Activated naive CD8-positive, alpha-beta T cell (primary cell): ENCODE measurements around the gene DCHS2.

Experiments
- H3K27ac Mint-ChIP-seq: one replicate; pipeline ENCODE4 v1.8.0; 2021; ENCODE audit warnings: mixed read lengths
- H3K27me3 Mint-ChIP-seq: one replicate; pipeline ENCODE4 v1.8.0; 2021; ENCODE audit warnings: mixed read lengths
- H3K36me3 Mint-ChIP-seq: one replicate; pipeline ENCODE4 v1.8.0; 2021; ENCODE audit warnings: mixed read lengths
- H3K4me1 Mint-ChIP-seq: one replicate; pipeline ENCODE4 v1.8.0; 2021; ENCODE audit warnings: low read depth, mixed read lengths
- H3K4me3 Mint-ChIP-seq: one replicate; pipeline ENCODE4 v1.8.0; 2021; ENCODE audit warnings: mild to moderate bottlenecking, mixed read lengths
- H3K9me3 Mint-ChIP-seq: one replicate; pipeline ENCODE4 v1.8.0; 2021; ENCODE audit warnings: low read depth, mixed read lengths

The DCHS2 gene

GRCh38 chr4:154348657-154349056, 142.9 kb downstream of the DCHS2 start:
- peaks cover 5% of the 10 kb centered on the region for H3K27me3 Mint-ChIP-seq
- H3K4me3 Mint-ChIP-seq = no peak overlapping the region
- H3K36me3 Mint-ChIP-seq = no peaks in the 10 kb centered on the region
- H3K27ac Mint-ChIP-seq = no peak overlapping the region
- H3K4me1 Mint-ChIP-seq = no peaks in the 10 kb centered on the region
- no peaks in the 10 kb centered on the region for H3K9me3 Mint-ChIP-seq

- Mint-ChIP-seq H3K4me1 (no peaks in the 10 kb centered on the region), H3K27me3 (peaks cover 8% of the 10 kb centered on the region), H3K9me3 (no peaks in the 10 kb centered on the region), H3K36me3 (no peaks in the 10 kb centered on the region), H3K27ac (no peak overlapping the region), H3K4me3 (no peak overlapping the region)
Measured at GRCh38 chr4:154345359-154345758, 146.2 kb downstream of the DCHS2 start.

- no peaks in the 10 kb centered on the region for H3K4me1 Mint-ChIP-seq
- no peak overlapping the region for H3K4me3 Mint-ChIP-seq
- H3K27me3 Mint-ChIP-seq = peaks cover 8% of the 10 kb centered on the region
- H3K9me3 Mint-ChIP-seq = no peaks in the 10 kb centered on the region
- no peak overlapping the region for H3K27ac Mint-ChIP-seq
- no peaks in the 10 kb centered on the region for H3K36me3 Mint-ChIP-seq
Measured at GRCh38 chr4:154344686-154345085, 146.9 kb downstream of the DCHS2 start.

- Mint-ChIP-seq H3K4me1 (no peaks in the 10 kb centered on the region), H3K4me3 (no peak overlapping the region), H3K36me3 (no peaks in the 10 kb centered on the region), H3K9me3 (no peaks in the 10 kb centered on the region), H3K27me3 (peaks cover 8% of the 10 kb centered on the region), H3K27ac (no peak overlapping the region)
Measured at GRCh38 chr4:154343651-154344050, 147.9 kb downstream of the DCHS2 start.

- Mint-ChIP-seq H3K9me3 (no peaks in the 10 kb centered on the region), H3K27ac (no peak overlapping the region), H3K36me3 (no peaks in the 10 kb centered on the region), H3K27me3 (peaks cover 5% of the 10 kb centered on the region), H3K4me3 (no peak overlapping the region), H3K4me1 (no peaks in the 10 kb centered on the region)
Measured at GRCh38 chr4:154341448-154341847, 150.2 kb downstream of the DCHS2 start.

GRCh38 chr4:154335588-154335987, 156.0 kb downstream of the DCHS2 start:
- H3K36me3 Mint-ChIP-seq = no peaks in the 10 kb centered on the region
- peaks cover 5% of the 10 kb centered on the region for H3K27me3 Mint-ChIP-seq
- H3K9me3 Mint-ChIP-seq = no peaks in the 10 kb centered on the region
- no peak overlapping the region for H3K4me3 Mint-ChIP-seq
- H3K27ac Mint-ChIP-seq = no peak overlapping the region
- H3K4me1 Mint-ChIP-seq = peaks cover 11% of the 10 kb centered on the region

- Mint-ChIP-seq H3K36me3 (no peaks in the 10 kb centered on the region), H3K27me3 (peaks cover 12% of the 10 kb centered on the region), H3K27ac (peak overlapping the region; percentile 30), H3K4me1 (peaks cover 11% of the 10 kb centered on the region), H3K4me3 (peak overlapping the region; percentile 82), H3K9me3 (no peaks in the 10 kb centered on the region)
Measured at GRCh38 chr4:154332681-154333421, 158.7 kb downstream of the DCHS2 start.

- H3K27ac Mint-ChIP-seq = no peak overlapping the region
- H3K4me3 Mint-ChIP-seq = no peak overlapping the region
- H3K27me3 Mint-ChIP-seq = peaks cover 25% of the 10 kb centered on the region
- no peaks in the 10 kb centered on the region for H3K36me3 Mint-ChIP-seq
- no peaks in the 10 kb centered on the region for H3K9me3 Mint-ChIP-seq
- H3K4me1 Mint-ChIP-seq = peaks cover 11% of the 10 kb centered on the region
Measured at GRCh38 chr4:154329939-154330338, 161.7 kb downstream of the DCHS2 start.

GRCh38 chr4:154329268-154329868, 162.2 kb downstream of the DCHS2 start:
- Mint-ChIP-seq H3K36me3 (no peaks in the 10 kb centered on the region), H3K4me1 (peaks cover 11% of the 10 kb centered on the region), H3K4me3 (no peak overlapping the region), H3K27ac (no peak overlapping the region), H3K27me3 (peaks cover 25% of the 10 kb centered on the region), H3K9me3 (no peaks in the 10 kb centered on the region)

- peaks cover 33% of the 10 kb centered on the region for H3K27me3 Mint-ChIP-seq
- no peaks in the 10 kb centered on the region for H3K9me3 Mint-ChIP-seq
- H3K4me3 Mint-ChIP-seq = no peak overlapping the region
- no peaks in the 10 kb centered on the region for H3K36me3 Mint-ChIP-seq
- H3K4me1 Mint-ChIP-seq = peaks cover 7% of the 10 kb centered on the region
- H3K27ac Mint-ChIP-seq = no peak overlapping the region
Measured at GRCh38 chr4:154328030-154328429, 163.6 kb downstream of the DCHS2 start.

- Mint-ChIP-seq H3K4me3 (no peak overlapping the region), H3K9me3 (peaks cover 6% of the 10 kb centered on the region), H3K36me3 (no peaks in the 10 kb centered on the region), H3K4me1 (no peaks in the 10 kb centered on the region), H3K27ac (no peak overlapping the region), H3K27me3 (peaks cover 18% of the 10 kb centered on the region)
Measured at GRCh38 chr4:154320521-154320920, 171.1 kb downstream of the DCHS2 start.

GRCh38 chr4:154319736-154320135, 171.9 kb downstream of the DCHS2 start:
- Mint-ChIP-seq H3K9me3 (peaks cover 6% of the 10 kb centered on the region), H3K27ac (no peak overlapping the region), H3K4me1 (no peaks in the 10 kb centered on the region), H3K27me3 (peaks cover 15% of the 10 kb centered on the region), H3K36me3 (no peaks in the 10 kb centered on the region), H3K4me3 (no peak overlapping the region)

GRCh38 chr4:154317201-154317999, 174.2 kb downstream of the DCHS2 start:
- no peak overlapping the region for H3K4me3 Mint-ChIP-seq
- H3K36me3 Mint-ChIP-seq = no peaks in the 10 kb centered on the region
- no peaks in the 10 kb centered on the region for H3K4me1 Mint-ChIP-seq
- peaks cover 7% of the 10 kb centered on the region for H3K27me3 Mint-ChIP-seq
- H3K9me3 Mint-ChIP-seq = peaks cover 6% of the 10 kb centered on the region
- no peak overlapping the region for H3K27ac Mint-ChIP-seq

- Mint-ChIP-seq H3K27ac (no peak overlapping the region), H3K9me3 (peaks cover 6% of the 10 kb centered on the region), H3K4me1 (no peaks in the 10 kb centered on the region), H3K27me3 (peaks cover 7% of the 10 kb centered on the region), H3K36me3 (no peaks in the 10 kb centered on the region), H3K4me3 (no peak overlapping the region)
Measured at GRCh38 chr4:154315741-154316140, 175.9 kb downstream of the DCHS2 start.

GRCh38 chr4:154314248-154314647, 177.4 kb downstream of the DCHS2 start:
- no peak overlapping the region for H3K4me3 Mint-ChIP-seq
- peaks cover 6% of the 10 kb centered on the region for H3K9me3 Mint-ChIP-seq
- H3K36me3 Mint-ChIP-seq = no peaks in the 10 kb centered on the region
- no peaks in the 10 kb centered on the region for H3K4me1 Mint-ChIP-seq
- no peak overlapping the region for H3K27ac Mint-ChIP-seq
- H3K27me3 Mint-ChIP-seq = peaks cover 3% of the 10 kb centered on the region
